Peyer's patch (tissue), 4 donors: ENCODE results near the gene LRPPRC.

Experiments used
- POLR2A ChIP-seq, 2 donors: fragments of 450-650 bp; IDR thresholded peaks; one replicate each; pipeline ENCODE4 v1.5.1; 2017; ENCODE audit warnings: antibody characterized with exemption in 2 of 2, mild to moderate bottlenecking in 2 of 2, moderate library complexity in 2 of 2
- TF ChIP-seq, protein P1 (sequence below), 6 experiments: fragments of 450-650 bp in 4 of 6; fragments of 200-600 bp in 2 of 6; sonication (generic) in 1 of 6; IDR thresholded peaks; one replicate each; pipeline ENCODE4 v1.5.1; 2017 to 2019; ENCODE audit warnings: antibody characterized with exemption in 6 of 6, mild to moderate bottlenecking in 3 of 6, moderate library complexity in 1 of 6

GRCh38 chr2:43985359-43985758, 10.4 kb downstream of the LRPPRC start:
- TF ChIP-seq, protein P1, sequence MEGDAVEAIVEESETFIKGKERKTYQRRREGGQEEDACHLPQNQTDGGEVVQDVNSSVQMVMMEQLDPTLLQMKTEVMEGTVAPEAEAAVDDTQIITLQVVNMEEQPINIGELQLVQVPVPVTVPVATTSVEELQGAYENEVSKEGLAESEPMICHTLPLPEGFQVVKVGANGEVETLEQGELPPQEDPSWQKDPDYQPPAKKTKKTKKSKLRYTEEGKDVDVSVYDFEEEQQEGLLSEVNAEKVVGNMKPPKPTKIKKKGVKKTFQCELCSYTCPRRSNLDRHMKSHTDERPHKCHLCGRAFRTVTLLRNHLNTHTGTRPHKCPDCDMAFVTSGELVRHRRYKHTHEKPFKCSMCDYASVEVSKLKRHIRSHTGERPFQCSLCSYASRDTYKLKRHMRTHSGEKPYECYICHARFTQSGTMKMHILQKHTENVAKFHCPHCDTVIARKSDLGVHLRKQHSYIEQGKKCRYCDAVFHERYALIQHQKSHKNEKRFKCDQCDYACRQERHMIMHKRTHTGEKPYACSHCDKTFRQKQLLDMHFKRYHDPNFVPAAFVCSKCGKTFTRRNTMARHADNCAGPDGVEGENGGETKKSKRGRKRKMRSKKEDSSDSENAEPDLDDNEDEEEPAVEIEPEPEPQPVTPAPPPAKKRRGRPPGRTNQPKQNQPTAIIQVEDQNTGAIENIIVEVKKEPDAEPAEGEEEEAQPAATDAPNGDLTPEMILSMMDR (IDR thresholded peaks at IDR 0.05) = no peak
- TF ChIP-seq POLR2A (IDR thresholded peaks at IDR 0.05) = no peak
